ENCODE results near the gene CD6.
"Not testable (repeated sequence)": the region's sequence is repeated elsewhere in the genome, so short reads cannot be mapped to it uniquely, and the experiment has no call there.

The CD6 gene

GRCh38 chr11:61056571-61056970 is 85.1 kb downstream of the CD6 start:
- no peak for DNase-seq (ENCODE audit: low spot score)

GRCh38 chr11:61056981-61057380 is 85.5 kb downstream of the CD6 start:
- DNase-seq (ENCODE audit: low spot score): no peak

- DNase-seq (ENCODE audit: low spot score): no peak
Measured at GRCh38 chr11:61057615-61058014, 86.1 kb downstream of the CD6 start.

- DNase-seq (ENCODE audit: low spot score): no peak
Measured at GRCh38 chr11:61058583-61059259, 87.2 kb downstream of the CD6 start.

- DNase-seq (ENCODE audit: low spot score): no peak
Measured at GRCh38 chr11:61059260-61059752, 87.8 kb downstream of the CD6 start.

GRCh38 chr11:61061081-61061826 is 89.8 kb downstream of the CD6 start:
- no peak for DNase-seq (ENCODE audit: low spot score)

- no peak for DNase-seq (ENCODE audit: low spot score)
Measured at GRCh38 chr11:61062181-61062930, 90.9 kb downstream of the CD6 start.

GRCh38 chr11:61065236-61065635 is 93.8 kb downstream of the CD6 start:
- DNase-seq (ENCODE audit: low spot score): not testable (repeated sequence)

GRCh38 chr11:61065955-61066638 is 94.6 kb downstream of the CD6 start:
- no peak for DNase-seq (ENCODE audit: low spot score)

- no peak for DNase-seq (ENCODE audit: low spot score)
Measured at GRCh38 chr11:61066645-61067044, 95.2 kb downstream of the CD6 start.

GRCh38 chr11:61067782-61068446 is 96.4 kb downstream of the CD6 start:
- no peak for DNase-seq (ENCODE audit: low spot score)

GRCh38 chr11:61068581-61068980 is 97.1 kb downstream of the CD6 start:
- DNase-seq (ENCODE audit: low spot score): no peak

GRCh38 chr11:61069427-61069826 is 97.9 kb downstream of the CD6 start:
- DNase-seq (ENCODE audit: low spot score): no peak
